B cell (primary cell): ENCODE data around the gene FAM227B. TPM values are rescaled to one million over a fixed set of nuclear protein-coding genes. Genes with fewer than 3 reads are reported as not detected.

ENCODE experiments used
- ATAC-seq: fragments of 200-7000 bp; cut with Tn5 transposase; one replicate; pipeline ENCODE4 v1.10.0; 2021; ENCODE audit warnings: low read depth, mild to moderate bottlenecking, moderate number of reproducible peaks, moderate library complexity
- CTCF ChIA-PET: fragments of 350-600 bp; sonication (Branson Sonifier 250); formaldehyde crosslinking; loops from one replicate; lab custom pipeline; 2021; ENCODE audit warnings: antibody characterized with exemption, inconsistent platforms; lab: Charles Lee
- POLR2A ChIA-PET: fragments of 350-600 bp; sonication (Branson Sonifier 250); formaldehyde crosslinking; loops from one replicate; lab custom pipeline; 2021; ENCODE audit warnings: antibody characterized with exemption; lab: Charles Lee
- DNase-seq: peaks from one replicate; pipeline ENCODE4 v3.0.0; 2013
- H2AFZ ChIP-seq: 2 replicates; pipeline ENCODE4 v1.6.1; 2012; ENCODE audit warnings: mild to moderate bottlenecking, low read depth, low read length; ENCODE audit not compliant: insufficient read depth, poor library complexity, severe bottlenecking
- H3K27ac ChIP-seq, 2 donors: 1 replicate in 1 of 2; 2 replicates in 1 of 2; pipeline ENCODE4 v1.5.1; 2012 to 2013; ENCODE audit warnings: low read length in 2 of 2, mild to moderate bottlenecking in 2 of 2, moderate library complexity in 1 of 2
- H3K27me3 ChIP-seq, 4 experiments: fragments of 200-600 bp in 1 of 4; sonication (generic) in 1 of 4; replicated peaks in 1 of 4; 1 replicate in 2 of 4; 2 replicates in 2 of 4; pipeline versions ENCODE4 v1.6.1 to v1.7.0; 2013 to 2016; ENCODE audit warnings: low read length in 3 of 4, mild to moderate bottlenecking in 2 of 4, mixed read lengths in 1 of 4, moderate library complexity in 1 of 4; ENCODE audit not compliant: insufficient read depth in 4 of 4, control insufficient read depth in 3 of 4; ENCODE audit errors: control extremely low read depth in 1 of 4
- H3K36me3 ChIP-seq, 2 experiments: replicated peaks in 1 of 2; 1 replicate in 1 of 2; 2 replicates in 1 of 2; pipeline versions ENCODE4 v1.6.1 to v1.7.1; 2013; ENCODE audit warnings: low read length in 1 of 2; ENCODE audit not compliant: insufficient read depth in 2 of 2, control insufficient read depth in 1 of 2; ENCODE audit errors: control extremely low read depth in 1 of 2, extremely low read depth in 1 of 2
- H3K4me1 ChIP-seq, 2 donors: fragments of 200-600 bp in 1 of 2; sonication (generic) in 1 of 2; 1 replicate in 1 of 2; 2 replicates in 1 of 2; pipeline versions ENCODE4 v1.5.1 to v1.6.1; 2013 to 2017; ENCODE audit warnings: low read length in 2 of 2; ENCODE audit not compliant: control insufficient read depth in 2 of 2, insufficient read depth in 2 of 2
- H3K4me2 ChIP-seq: replicated peaks from 2 replicates; pipeline ENCODE3; 2012; ENCODE audit warnings: mild to moderate bottlenecking, low read depth, low read length; ENCODE audit not compliant: poor library complexity, severe bottlenecking
- H3K4me3 ChIP-seq, 5 experiments: fragments of 200-600 bp in 1 of 5; sonication (generic) in 1 of 5; 1 replicate in 3 of 5; 2 replicates in 2 of 5; pipeline versions ENCODE4 v1.5.1 to v1.7.0; 2011 to 2016; ENCODE audit warnings: low read length in 4 of 5, mild to moderate bottlenecking in 4 of 5, low read depth in 2 of 5, control low read depth in 1 of 5, moderate library complexity in 1 of 5; ENCODE audit not compliant: insufficient read depth in 1 of 5; ENCODE audit errors: control extremely low read depth in 1 of 5, extremely low read depth in 1 of 5
- H3K79me2 ChIP-seq: fragments of 200-600 bp; sonication (generic); one replicate; pipeline ENCODE4 v1.6.0; 2016; ENCODE audit warnings: low read length; ENCODE audit not compliant: control insufficient read depth, insufficient read depth
- H3K9ac ChIP-seq: fragments of 200-600 bp; sonication (generic); 2 replicates; pipeline ENCODE4 v1.6.1; 2017; ENCODE audit warnings: mild to moderate bottlenecking, low read length, moderate library complexity
- H3K9me3 ChIP-seq, 3 donors: one replicate each; pipeline versions ENCODE4 v1.6.1 to v1.7.1; 2013; ENCODE audit warnings: low read length in 2 of 3; ENCODE audit not compliant: control insufficient read depth in 2 of 3, insufficient read depth in 1 of 3; ENCODE audit errors: control extremely low read depth in 1 of 3
- H4K20me1 ChIP-seq: 2 replicates; pipeline ENCODE4 v1.6.0; 2012; ENCODE audit warnings: mild to moderate bottlenecking, low read length; ENCODE audit not compliant: insufficient read depth, control insufficient read depth, poor library complexity, severe bottlenecking
- H3K27ac Mint-ChIP-seq: one replicate; pipeline ENCODE4 v1.8.0; 2021; ENCODE audit warnings: mixed read lengths
- H3K27me3 Mint-ChIP-seq: one replicate; pipeline ENCODE4 v1.8.0; 2021; ENCODE audit warnings: mixed read lengths
- H3K4me1 Mint-ChIP-seq: one replicate; pipeline ENCODE4 v1.8.0; 2021; ENCODE audit warnings: mixed read lengths
- H3K4me3 Mint-ChIP-seq: one replicate; pipeline ENCODE4 v1.8.0; 2021; ENCODE audit warnings: mixed read lengths
- H3K9me3 Mint-ChIP-seq: one replicate; pipeline ENCODE4 v1.8.0; 2022; ENCODE audit warnings: mixed read lengths; ENCODE audit not compliant: insufficient read depth
- EZH2 ChIP-seq: IDR thresholded peaks from 2 replicates; pipeline ENCODE4 v1.6.1; 2012; ENCODE audit warnings: borderline replicate concordance, low read depth, mild to moderate bottlenecking, moderate library complexity, low read length; ENCODE audit not compliant: insufficient read depth, poor library complexity, severe bottlenecking
- WGBS: methylation state at CpG from one replicate; pipeline ENCODE4 v1.1.5; 2013; ENCODE audit warnings: missing lambda C conversion rate; ENCODE audit not compliant: insufficient coverage; 5-methylcytosine and 5-hydroxymethylcytosine counted together
- intact Hi-C: fragments of 100-400 bp; cut with micrococcal nuclease; formaldehyde crosslinking; loops from one replicate; pipeline ENCODE4 v1.10.0; 2022
- polyA plus RNA-seq: library from polyadenylated mRNA; depleted of rRNA; stranded (reverse); fragments of >200 nt; gene quantifications from 2 replicates; pipeline ENCODE4 v1.2.3, GENCODE V29; 2012
- total RNA-seq, 2 donors: library from RNA; stranded (reverse); fragments of 120-200 nt in 1 of 2; gene quantifications; 1 replicate in 1 of 2; 2 replicates in 1 of 2; pipeline versions ENCODE4 v1.2.3 to v1.2.4, GENCODE V29; 2013 to 2022
- TF ChIP-seq, protein P1 (sequence below): fragments of 200-600 bp; IDR thresholded peaks from one replicate; pipeline ENCODE4 v1.8.0; 2022; ENCODE audit warnings: antibody characterized with exemption, mild to moderate bottlenecking

FAM227B gene
- total and polyA plus RNA-seq, 2 donors (not counting 1 experiment from before 2014, with no cell fraction given): 5.6 to 8.9 TPM

DNA sequence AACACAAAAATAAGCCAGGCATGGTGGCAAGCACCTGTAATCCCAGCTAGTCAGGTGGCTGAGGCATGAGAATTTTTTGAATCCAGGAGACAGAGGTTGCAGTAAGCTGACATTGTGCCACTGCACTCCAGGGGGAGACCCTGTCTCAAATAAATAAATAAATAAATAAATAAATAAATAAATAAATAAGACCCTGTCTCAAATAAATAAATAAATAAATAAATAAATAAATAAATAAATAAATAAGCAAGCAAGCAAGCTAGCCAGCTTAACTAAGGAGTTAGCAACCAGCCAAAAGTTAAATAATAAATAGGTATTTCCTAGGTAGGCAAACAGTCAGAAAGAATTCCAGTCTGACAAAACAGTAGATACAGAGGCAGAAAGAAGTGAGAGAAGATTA is 326.7 kb downstream of the FAM227B start:
- no peak for DNase-seq
- Histone ChIP-seq H3K27ac (no peak overlapping the region), H3K4me2 (no peak overlapping the region), H3K27me3 (no peaks in the 10 kb centered on the region), H4K20me1 (no peaks in the 10 kb centered on the region), H3K9me3 (peaks cover 0 to 2% (median 0%) of the 10 kb centered on the region in 3 donors), H3K36me3 (peaks cover 11 to 16% of the 10 kb centered on the region in 2 experiments), H3K4me3 (no peak overlapping the region), H3K4me1 (no peaks in the 10 kb centered on the region), H3K9ac (no peak overlapping the region), H3K79me2 (no peaks in the 10 kb centered on the region), H2AFZ (no peak overlapping the region)
- no peak for TF ChIP-seq EZH2
- TF ChIP-seq, protein P1, sequence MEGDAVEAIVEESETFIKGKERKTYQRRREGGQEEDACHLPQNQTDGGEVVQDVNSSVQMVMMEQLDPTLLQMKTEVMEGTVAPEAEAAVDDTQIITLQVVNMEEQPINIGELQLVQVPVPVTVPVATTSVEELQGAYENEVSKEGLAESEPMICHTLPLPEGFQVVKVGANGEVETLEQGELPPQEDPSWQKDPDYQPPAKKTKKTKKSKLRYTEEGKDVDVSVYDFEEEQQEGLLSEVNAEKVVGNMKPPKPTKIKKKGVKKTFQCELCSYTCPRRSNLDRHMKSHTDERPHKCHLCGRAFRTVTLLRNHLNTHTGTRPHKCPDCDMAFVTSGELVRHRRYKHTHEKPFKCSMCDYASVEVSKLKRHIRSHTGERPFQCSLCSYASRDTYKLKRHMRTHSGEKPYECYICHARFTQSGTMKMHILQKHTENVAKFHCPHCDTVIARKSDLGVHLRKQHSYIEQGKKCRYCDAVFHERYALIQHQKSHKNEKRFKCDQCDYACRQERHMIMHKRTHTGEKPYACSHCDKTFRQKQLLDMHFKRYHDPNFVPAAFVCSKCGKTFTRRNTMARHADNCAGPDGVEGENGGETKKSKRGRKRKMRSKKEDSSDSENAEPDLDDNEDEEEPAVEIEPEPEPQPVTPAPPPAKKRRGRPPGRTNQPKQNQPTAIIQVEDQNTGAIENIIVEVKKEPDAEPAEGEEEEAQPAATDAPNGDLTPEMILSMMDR: no peak
- ATAC-seq: no peak
- CTCF ChIA-PET: no interaction called here
- H3K27ac Mint-ChIP-seq: no peak overlapping the region
- intact Hi-C loops: no loop called here
- H3K9me3 Mint-ChIP-seq: peaks cover 4% of the 10 kb centered on the region
- POLR2A ChIA-PET: no interaction called here
- no peaks in the 10 kb centered on the region for H3K4me1 Mint-ChIP-seq
- H3K4me3 Mint-ChIP-seq: no peak overlapping the region
- H3K27me3 Mint-ChIP-seq: no peaks in the 10 kb centered on the region

DNA sequence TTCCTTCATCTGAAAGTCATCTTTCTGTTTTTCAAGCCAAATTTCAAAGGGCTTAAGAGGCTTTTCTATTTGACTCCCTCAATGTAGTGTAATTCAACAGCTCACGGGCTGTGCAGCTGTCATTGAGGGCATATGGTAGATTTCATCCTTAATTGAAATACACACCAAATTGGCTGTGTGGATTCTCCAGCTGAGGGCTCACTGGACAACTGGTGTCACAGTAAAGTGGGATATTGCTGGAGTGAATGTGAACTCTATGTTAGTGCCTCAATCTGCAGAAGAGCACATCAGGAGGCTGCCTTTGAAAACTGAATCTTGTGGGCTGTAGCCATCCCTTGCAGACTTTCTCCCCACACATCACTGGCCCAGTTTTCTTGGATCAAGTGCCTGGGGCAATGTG is 330.4 kb downstream of the FAM227B start:
- Histone ChIP-seq H3K4me3 (no peak overlapping the region), H3K9ac (no peak overlapping the region), H3K27ac (no peak overlapping the region), H3K4me2 (no peak overlapping the region), H3K9me3 (peaks cover 0 to 1% (median 0%) of the 10 kb centered on the region in 3 donors), H3K79me2 (no peaks in the 10 kb centered on the region), H2AFZ (no peak overlapping the region), H4K20me1 (no peaks in the 10 kb centered on the region), H3K27me3 (no peaks in the 10 kb centered on the region), H3K4me1 (no peaks in the 10 kb centered on the region), H3K36me3 (peaks cover 17 to 23% of the 10 kb centered on the region in 2 experiments)
- ChIA-PET CTCF (no interaction called here), POLR2A (no interaction called here)
- H3K4me1 Mint-ChIP-seq: peaks cover 3% of the 10 kb centered on the region
- no CpG with 5 or more reads among the region's 1 CpG for WGBS
- no peaks in the 10 kb centered on the region for H3K27me3 Mint-ChIP-seq
- no peak overlapping the region for H3K27ac Mint-ChIP-seq
- no peak for TF ChIP-seq EZH2
- TF ChIP-seq, protein P1: no peak
- intact Hi-C loops: no loop called here
- ATAC-seq: no peak
- DNase-seq: no peak
- H3K9me3 Mint-ChIP-seq: no peaks in the 10 kb centered on the region
- H3K4me3 Mint-ChIP-seq: no peak overlapping the region
